HG03521 (cell line): ENCODE results near the gene REM1.
"Not testable (repeated sequence)": the region's sequence is repeated elsewhere in the genome, so short reads cannot be mapped to it uniquely, and the experiment has no call there.

Experiments used
- ATAC-seq: cut with Tn5 transposase; IDR thresholded peaks from one replicate; pipeline ENCODE4 v1.9.1; 2021; ENCODE audit warnings: mild to moderate bottlenecking, moderate library complexity; ENCODE audit not compliant: unreplicated experiment

REM1 gene

DNA sequence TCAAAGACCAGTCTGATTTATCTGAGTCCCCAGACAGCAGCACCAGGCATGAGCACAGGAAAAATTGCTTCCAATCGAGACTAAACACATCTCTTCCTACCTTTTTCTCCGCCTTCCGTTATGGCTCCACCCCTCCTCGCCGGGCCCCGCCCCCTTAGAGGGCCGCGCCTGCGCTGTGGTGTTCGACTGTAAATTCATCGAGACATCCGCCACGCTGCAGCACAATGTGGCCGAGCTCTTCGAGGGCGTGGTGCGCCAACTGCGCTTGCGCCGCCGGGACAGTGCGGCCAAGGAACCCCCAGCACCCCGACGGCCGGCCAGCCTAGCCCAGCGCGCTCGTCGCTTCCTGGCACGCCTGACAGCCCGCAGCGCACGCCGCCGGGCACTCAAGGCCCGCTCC lies 8.9 kb downstream of the REM1 start:
- ATAC-seq = no peak

DNA sequence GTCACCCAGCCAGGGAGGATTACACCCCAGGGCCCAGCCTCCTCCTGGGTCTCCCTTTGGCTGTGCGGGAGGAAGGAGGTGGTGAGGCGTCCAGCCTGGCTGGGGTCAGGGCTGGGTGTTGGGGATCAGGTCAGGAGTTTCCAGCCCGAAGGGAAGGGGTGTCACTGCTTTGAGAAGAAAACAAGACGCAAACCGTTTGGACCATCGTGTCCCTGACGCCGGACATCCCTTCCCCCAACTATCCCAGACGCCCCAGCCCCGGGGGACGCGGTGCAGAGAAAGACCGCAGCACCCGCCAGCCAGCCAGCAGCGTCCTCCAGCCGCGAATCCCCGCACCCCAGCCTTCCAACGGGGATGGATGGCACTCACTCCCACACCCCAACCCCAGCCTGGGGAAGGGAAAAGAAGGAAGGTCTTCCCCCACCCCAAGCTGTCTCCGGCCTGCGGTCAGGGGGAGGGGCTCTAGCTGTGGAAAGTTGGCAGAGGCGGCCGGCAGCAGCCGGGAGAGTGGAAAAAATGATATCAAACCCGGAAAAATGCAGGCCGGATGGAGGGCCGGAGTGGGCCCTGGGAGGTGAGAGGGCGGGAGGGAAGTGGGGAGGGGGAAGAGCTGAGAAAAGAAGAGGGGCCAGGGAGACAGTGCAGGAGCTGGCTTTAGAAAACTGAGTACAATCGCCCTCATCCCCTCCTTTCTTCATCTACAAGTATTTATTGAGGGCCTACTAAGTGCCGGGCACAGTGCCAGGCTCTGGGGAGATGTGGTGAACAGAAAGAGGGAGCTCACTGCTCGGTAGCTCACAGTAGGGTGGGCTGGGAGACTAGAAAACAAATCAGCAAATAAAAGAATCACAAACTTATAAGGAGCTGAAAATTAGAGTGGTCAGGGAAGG lies 10.6 kb downstream of the REM1 start:
- ATAC-seq = no peak

DNA sequence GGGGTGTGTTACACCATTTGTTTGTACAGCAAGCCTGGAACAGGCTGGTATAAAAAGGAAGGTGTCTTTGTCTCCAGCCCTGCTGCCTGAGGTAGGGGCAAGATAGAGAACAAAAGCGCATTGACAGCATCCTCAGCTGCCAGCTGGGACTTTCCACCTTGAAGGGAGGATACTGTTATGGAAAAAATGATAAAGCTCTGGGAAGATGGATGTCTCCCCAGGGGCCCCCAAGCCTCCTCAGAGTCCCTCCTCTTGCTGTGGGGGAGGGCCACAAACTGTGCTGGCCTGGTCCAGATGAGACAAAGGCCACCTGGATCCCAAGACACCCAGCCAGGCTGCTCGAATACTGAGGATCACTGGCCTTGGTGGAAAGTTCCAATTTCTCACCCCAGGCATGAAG lies 13.0 kb downstream of the REM1 start:
- ATAC-seq = no peak

DNA sequence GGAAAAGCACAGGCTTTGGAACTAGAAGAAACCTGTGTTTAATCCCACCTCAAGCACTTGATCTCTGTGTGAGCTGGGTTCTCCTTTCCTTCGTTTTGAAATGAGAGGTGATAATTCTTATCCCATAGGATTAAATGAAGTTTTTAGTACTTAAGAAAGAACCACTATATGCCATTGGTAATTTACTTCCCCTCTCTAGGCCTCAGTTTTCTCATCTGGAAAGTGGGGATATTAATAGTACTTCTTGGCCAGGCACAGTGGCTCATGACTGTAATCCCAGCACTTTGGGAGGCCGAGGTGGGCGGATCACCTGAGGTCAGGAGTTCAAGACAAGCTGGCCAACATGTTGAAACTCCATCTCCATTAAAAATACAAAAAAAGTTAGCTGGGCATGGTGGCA lies 14.1 kb downstream of the REM1 start:
- no peak for ATAC-seq

DNA sequence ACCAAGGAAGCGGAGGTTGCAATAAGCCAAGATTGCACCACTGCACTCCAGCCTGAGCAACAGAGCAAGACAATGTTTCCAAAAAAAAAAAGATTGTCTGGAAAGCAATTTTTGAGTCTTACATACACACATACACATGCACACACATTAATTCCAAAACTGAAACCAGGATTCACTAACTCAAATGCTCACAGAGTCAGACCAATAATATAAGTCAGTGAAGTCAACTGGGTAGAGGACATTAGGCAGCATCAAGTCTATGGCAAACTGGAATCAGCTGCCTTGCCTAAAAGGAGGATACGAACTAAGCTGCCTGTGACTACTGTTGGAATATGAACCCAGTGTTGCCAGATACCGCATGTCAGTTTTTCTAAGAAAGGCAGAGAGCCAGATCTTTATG lies 15.7 kb downstream of the REM1 start:
- no peak for ATAC-seq

DNA sequence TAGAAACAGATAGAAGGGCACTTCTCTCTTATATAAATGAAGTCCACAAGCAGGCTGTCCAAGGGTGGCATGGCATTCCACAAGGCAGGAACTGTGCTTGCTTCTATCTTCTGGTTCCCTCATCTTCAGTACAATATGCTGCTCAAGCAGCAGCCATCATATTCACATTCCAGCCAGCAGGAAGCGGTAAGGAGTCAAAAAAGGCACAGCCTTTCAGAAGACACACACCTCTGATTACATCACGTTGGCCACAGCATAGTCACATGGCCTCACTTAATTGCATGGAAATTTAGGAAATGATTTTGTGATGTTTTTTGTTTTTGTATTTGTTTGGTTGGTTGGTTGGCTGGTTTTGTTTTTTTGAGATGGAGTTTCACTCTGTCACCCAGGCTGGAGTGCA lies 19.0 kb downstream of the REM1 start:
- ATAC-seq = no peak

DNA sequence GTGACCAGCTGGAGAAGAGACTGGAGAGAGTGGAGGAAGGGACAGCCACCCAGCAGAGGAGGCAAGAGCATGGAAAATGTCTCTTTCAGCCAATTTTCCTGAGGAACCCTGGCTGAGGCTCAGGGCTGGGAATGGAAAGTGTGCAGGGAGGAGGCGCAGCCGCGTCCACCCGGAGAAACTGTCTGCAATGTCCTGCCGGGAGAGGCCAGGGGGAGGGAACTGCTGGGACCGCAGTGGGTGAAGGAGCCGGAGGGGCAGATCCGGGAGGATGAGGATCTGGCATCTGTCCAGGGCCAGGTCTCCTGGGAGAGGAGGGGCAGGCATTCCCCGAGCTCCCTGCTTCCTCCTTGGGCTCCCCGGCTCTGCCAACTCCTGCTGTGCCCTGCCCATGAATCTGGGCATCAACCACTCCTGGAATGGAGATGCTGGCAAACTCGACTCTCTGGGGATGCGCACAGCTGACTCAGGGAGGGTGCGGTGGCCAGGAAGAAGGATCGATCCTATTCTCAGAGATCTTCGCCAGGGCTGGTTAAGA lies 21.7 kb downstream of the REM1 start:
- no peak for ATAC-seq

DNA sequence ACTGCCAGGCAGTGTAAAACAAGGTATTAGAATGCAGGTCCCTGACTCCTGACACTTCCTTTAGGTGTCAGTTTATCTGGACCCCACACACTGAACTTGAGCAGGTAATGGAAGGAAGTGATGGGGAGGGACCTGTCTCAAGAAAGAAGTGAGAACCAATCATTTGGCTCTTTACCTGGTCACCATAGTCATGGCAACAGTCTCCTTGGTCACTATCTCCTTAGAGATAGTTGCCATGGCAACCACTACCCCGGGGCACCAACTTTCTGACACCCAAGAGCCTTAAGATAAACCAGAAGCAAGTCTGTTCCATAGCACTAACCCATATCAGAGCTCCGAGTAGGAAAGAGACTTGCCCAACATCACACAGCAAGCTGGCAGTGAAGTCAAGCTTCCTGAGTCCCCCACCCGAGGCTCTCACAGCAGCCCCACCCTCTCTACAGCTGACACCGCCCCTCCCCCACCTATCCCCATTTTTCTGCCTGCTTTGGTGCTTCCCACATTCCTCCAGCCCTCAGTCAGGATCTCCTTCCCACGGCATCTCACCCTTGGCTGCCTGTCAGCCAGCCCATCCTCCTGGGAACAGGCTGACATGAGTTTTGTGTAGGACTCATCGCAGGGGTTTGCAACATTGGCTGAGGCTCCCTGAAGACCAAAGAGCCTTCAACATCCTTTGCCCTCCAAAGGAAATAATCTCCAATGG lies 22.9 kb downstream of the REM1 start:
- no peak for ATAC-seq

DNA sequence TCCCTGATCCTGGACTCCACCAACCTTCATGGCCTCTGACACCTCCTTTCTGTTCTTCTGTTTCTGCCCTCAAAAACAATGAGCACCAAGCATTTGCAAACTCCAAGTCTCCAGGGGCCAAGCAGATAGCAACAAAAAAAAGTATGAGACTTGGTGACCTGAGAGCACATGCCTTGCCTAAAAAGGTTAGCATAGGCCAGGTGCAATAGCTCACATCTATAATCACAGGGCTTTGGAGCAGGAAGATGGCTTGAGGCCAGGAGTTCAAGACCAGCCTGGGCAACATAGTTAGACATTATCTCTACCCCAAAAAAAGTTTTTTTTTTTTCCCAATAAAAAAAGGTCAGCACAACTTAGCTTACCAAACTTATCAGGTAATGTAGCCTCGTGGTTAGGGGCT lies 25.4 kb downstream of the REM1 start:
- no peak for ATAC-seq

DNA sequence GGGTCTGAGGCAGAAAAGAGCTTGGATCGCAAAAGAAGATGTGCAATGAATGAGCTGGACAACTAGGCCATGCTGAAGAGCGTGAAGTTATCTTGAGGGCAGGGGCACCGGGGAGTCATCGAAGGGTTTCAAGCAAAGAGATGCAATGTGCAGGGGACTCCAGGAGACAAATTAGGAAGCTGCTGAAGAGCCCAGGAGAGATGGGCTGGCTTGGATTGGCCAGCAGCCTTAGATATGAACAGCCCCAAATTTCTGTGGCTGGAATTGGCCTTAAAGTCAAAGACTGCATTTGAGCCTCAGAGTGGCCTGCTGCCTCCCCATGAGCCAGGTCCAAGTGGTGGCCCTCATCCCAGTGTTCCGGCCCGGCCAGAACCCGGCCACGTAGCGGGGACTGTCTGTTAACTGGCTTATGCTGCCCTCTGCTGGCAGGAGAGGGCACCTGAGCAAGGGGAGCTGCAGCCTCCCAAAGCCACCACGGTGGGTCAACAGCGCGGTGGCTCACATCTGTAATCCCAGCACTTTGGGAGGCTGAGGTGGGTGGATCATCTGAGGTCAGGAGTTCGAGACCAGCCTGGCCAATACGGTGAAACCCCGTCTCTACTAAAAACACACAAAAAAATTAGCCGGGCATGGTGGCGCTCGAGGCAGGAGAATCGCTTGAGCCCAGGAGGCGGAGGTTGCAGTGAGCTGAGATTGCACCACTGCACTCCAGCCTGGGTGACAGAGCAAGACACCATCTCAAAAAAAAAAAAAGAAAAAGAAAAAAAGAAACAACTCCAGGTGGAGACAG lies 28.0 kb downstream of the REM1 start:
- peak; percentile 92 for ATAC-seq

DNA sequence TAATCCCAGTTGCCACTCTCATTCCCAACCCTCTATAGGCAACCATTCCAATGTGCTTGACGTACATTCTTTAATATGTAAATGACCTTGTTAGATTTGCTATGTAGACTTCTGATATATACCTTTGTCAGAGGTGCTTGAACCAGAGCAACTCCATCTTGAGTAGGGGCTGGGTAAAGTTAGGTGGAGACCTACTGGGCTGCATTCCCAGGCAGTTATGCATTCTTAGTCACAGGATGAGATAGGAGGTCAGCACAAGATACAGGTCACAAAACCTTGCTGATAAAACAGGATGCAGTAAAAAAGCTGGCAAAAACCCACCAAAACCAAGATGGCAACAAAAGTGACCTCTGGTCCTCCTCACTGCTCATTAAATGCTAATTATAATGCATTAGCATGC lies 30.8 kb downstream of the REM1 start:
- ATAC-seq = no peak

DNA sequence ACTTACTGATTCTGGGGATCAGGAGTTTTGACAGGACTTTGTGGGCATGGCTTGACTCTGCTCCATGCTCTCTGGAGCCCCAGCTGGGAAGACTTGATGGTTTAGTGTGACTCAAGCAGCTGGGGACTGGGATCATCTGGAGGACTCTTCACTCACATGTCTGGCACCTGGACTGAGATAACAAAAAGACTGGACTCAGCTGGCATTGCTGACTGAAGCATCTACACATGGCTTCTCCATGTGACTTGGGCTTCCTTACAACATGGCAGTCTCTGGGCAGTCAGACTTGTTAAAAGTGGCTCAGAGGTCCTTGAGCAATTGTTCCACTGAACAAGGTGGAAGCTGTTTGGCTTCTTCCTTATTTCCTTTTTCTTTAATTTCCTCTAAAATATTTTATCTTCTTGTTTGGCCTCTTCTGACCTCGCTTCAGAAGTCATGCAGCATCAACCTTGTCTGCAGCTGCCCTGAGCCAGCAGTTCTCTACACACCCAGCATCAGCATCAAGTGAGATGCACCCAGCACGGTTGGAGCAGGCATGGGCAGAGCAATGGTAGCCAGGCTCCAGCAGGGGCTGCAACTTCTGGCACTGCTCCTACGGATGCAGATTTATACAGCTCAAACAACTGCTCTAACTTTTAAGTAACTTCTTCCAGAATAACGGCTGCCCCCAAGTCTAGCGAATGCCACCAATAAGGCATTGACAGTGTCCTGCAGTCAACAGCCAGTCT lies 33.6 kb downstream of the REM1 start:
- no peak for ATAC-seq

DNA sequence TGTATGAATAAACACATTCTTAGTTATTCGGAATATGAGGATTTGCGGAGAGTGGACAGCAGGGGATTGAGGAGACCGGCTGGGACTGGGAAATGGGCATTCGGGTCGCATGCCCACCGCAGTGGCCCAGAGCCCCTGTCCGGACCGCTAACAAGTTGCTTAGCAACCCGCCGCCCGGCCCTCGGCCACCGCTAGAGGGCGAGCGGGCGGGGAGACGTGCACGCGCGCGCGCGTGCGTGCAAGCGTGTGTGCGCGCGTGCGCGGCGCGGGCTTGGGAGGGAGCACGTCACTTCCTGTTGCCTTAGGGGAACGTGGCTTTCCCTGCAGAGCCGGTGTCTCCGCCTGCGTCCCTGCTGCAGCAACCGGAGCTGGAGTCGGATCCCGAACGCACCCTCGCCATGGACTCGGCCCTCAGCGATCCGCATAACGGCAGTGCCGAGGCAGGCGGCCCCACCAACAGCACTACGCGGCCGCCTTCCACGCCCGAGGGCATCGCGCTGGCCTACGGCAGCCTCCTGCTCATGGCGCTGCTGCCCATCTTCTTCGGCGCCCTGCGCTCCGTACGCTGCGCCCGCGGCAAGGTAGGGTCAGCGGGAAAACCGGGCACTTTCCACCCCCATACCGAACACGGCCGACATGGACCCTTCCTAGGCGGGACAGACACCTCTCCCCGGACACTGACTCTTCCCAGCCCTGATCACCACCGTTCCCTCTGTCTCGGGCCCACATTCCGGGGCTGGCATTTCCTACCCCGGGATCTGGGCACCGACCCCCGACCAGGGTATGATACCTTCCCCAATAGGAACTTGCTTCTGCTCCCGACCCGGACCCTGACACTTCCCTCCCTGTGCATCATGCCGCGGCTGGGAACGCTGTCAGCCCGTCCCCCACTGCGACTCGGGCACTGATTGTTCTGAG lies 39.3 kb downstream of the REM1 start, which contains the start of gene HM13:
HM13 (plus strand) TSS at position 289 of the 918 bp plus-strand sequence; CDS start at position 399, 110 bp downstream.
- ATAC-seq = peak; percentile 82

DNA sequence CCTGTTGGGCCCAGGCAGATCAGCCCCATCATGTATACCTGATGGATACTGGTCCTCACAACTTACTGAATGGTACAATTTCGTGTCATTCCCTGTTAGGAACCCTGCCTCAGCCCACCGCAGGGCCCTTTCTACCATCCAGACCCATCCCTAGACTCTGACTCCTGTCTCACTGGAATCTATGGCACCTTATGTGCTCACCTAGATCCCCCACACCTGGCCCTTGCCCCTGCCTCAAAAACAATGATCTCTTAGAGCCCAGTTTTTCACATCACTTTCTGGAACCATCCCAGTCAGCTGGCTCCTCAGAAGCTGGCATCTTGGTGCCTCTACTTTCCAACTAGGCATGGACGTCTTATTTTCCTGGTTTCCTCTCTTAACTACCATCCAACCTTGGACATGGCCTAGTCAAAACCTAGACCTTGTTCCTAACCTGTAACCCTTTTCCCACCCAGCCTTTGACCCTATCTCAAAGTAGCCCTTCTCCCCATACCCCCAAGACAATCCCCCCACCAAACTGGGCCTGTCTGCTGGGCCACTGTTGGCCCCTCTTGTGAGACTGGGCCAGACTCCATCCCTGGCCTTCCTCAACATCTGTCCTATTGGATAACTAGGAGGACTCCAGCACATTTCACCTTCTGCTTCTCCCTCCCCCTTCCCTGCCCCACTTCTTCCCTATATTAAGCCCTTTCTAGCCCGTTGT lies 40.1 kb downstream of the REM1 start:
- ATAC-seq = no peak

DNA sequence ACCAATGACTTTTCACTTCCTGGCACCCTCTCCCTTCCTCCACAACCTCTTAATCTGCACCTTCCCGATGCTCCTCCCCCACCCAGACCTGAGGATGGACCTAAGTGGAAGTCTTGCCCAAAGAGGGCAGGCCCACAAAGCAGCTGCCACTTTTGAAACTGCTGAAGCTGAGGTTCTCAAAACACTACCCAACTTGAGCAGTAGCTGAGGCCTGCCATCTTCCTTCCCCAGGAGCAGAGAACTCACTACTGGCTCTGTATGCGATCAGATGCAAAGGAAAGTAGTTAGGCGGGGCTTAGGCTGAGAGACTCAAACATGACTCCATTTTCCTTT lies 40.7 kb downstream of the REM1 start:
- ATAC-seq = no peak

DNA sequence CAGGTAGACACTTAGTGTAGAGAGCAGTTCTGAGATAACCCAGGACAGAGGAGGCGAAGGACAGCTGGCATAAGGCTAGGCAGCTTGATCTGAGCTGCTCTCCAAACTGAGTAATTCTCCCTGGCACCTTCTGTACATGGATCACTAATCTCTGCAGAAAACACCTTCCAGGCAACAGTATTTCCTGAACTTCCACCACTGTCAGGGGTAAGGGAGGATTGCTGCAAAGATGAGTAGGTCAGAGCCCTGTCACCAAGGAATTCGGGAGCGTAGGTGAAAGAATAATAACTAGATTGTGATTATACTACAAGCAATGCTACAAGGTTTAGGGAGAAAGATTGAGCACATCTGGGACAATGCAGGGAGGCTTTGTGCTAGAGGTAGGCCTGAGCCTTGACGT lies 41.1 kb downstream of the REM1 start:
- ATAC-seq = no peak

DNA sequence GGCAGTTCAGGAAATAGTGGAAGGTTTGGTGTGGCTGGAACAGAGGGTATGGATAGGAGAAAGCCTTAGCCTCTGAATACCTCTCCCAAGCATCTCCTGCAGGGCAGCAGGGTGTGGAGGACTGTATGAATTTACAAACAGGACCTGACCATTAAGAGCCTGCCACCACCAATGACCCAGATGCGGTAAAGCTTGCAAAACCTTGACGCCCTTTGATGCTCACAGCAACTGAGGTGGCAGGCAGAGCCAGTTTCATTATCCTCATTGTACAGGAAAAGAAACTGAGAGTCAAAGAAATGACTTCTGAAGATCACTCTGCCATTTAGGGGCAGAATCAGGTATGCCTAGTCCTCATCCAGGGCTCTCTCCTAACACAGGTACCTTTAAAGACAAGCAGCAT lies 41.6 kb downstream of the REM1 start:
- no peak for ATAC-seq

DNA sequence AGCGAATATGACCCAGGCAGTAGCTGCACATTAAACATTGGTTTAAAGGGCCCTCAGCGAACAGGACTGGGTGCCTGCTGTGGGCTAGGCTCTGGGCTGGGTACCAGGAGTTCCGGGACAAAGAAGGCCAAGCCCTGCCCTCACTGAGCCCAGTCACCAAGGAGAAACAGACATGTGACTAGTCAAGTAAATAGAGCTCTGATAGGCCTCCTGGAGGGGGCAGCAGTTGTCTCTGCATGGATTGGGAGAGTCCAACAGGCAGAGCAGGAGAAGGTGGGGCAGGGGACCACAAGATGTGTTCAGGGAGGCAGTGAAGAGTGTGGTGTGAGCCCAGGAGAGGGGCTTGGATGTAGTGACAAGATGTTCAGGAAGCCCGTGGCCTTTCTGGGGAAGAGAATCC lies 42.3 kb downstream of the REM1 start:
- ATAC-seq = no peak

DNA sequence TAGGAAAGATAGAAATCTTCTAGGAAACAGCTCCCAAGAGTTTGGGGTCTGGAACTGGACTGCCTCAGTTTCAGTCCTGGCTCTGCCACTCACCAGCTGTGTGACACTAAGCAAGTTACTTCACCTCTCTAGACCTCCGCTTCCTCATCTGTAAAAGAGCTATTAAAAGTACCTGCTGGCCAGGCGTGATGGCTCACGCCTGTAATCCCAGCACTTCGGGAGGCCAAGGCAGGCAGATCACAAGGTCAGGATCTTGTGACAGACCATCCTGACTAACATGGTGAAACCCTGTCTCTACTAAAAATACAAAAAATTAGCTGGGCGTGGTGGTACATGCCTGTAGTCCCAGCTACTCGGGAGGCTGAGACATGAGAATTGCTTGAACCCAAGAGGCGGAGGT lies 46.2 kb downstream of the REM1 start:
- ATAC-seq = not testable (repeated sequence)
